GM18909 (cell line): Measurements from ENCODE around the gene SDCCAG8.
"Not testable (repeated sequence)": the region's sequence is repeated elsewhere in the genome, so short reads cannot be mapped to it uniquely, and the experiment has no call there.

Experiments used
- ATAC-seq: cut with Tn5 transposase; IDR thresholded peaks from one replicate; pipeline ENCODE4 v1.9.1; 2021; ENCODE audit warnings: mild to moderate bottlenecking; ENCODE audit not compliant: unreplicated experiment, poor library complexity

SDCCAG8 gene

GRCh38 chr1:243320224-243320623 lies 64.4 kb downstream of the SDCCAG8 start:
- ATAC-seq: no peak

- no peak for ATAC-seq
Observed at GRCh38 chr1:243322326-243322725, 66.5 kb downstream of the SDCCAG8 start.

GRCh38 chr1:243323491-243323890 lies 67.7 kb downstream of the SDCCAG8 start:
- no peak for ATAC-seq

GRCh38 chr1:243325305-243325890 lies 69.6 kb downstream of the SDCCAG8 start:
- peak; percentile 46 for ATAC-seq

- ATAC-seq: no peak
Observed at GRCh38 chr1:243332440-243332839, 76.6 kb downstream of the SDCCAG8 start.

- no peak for ATAC-seq
Observed at GRCh38 chr1:243335292-243335691, 79.5 kb downstream of the SDCCAG8 start.

GRCh38 chr1:243336163-243336562 lies 80.3 kb downstream of the SDCCAG8 start:
- ATAC-seq: no peak

GRCh38 chr1:243338848-243339247 lies 83.0 kb downstream of the SDCCAG8 start:
- ATAC-seq: not testable (repeated sequence)

GRCh38 chr1:243341074-243341473 lies 85.2 kb downstream of the SDCCAG8 start:
- no peak for ATAC-seq

- peak; percentile 56 for ATAC-seq
Observed at GRCh38 chr1:243343970-243344937, 88.4 kb downstream of the SDCCAG8 start.

GRCh38 chr1:243345205-243345604 lies 89.4 kb downstream of the SDCCAG8 start:
- ATAC-seq: peak; percentile 44

- ATAC-seq: no peak
Observed at GRCh38 chr1:243346016-243346415, 90.2 kb downstream of the SDCCAG8 start.

GRCh38 chr1:243346468-243346867 lies 90.6 kb downstream of the SDCCAG8 start:
- ATAC-seq: no peak

- ATAC-seq: no peak
Observed at GRCh38 chr1:243348331-243348730, 92.5 kb downstream of the SDCCAG8 start.

- ATAC-seq: no peak
Observed at GRCh38 chr1:243349128-243349527, 93.3 kb downstream of the SDCCAG8 start.

- ATAC-seq: no peak
Observed at GRCh38 chr1:243351337-243351736, 95.5 kb downstream of the SDCCAG8 start.

GRCh38 chr1:243354511-243355153 lies 98.8 kb downstream of the SDCCAG8 start:
- peak; percentile 71 for ATAC-seq

GRCh38 chr1:243363832-243364231 lies 108.0 kb downstream of the SDCCAG8 start:
- ATAC-seq: no peak

- no peak for ATAC-seq
Observed at GRCh38 chr1:243364330-243364729, 108.5 kb downstream of the SDCCAG8 start.

GRCh38 chr1:243364866-243365265 lies 109.0 kb downstream of the SDCCAG8 start:
- no peak for ATAC-seq

- no peak for ATAC-seq
Observed at GRCh38 chr1:243367314-243367713, 111.5 kb downstream of the SDCCAG8 start.
